ENCODE results near the gene PPFIBP1. TPM values are rescaled to one million over a fixed set of nuclear protein-coding genes. Genes with fewer than 3 reads are reported as not detected.
"Not testable (repeated sequence)": the region's sequence is repeated elsewhere in the genome, so short reads cannot be mapped to it uniquely, and the experiment has no call there.

Gene PPFIBP1
- total RNA-seq, 1 experiment from 2014 or later: 88.6 TPM

DNA sequence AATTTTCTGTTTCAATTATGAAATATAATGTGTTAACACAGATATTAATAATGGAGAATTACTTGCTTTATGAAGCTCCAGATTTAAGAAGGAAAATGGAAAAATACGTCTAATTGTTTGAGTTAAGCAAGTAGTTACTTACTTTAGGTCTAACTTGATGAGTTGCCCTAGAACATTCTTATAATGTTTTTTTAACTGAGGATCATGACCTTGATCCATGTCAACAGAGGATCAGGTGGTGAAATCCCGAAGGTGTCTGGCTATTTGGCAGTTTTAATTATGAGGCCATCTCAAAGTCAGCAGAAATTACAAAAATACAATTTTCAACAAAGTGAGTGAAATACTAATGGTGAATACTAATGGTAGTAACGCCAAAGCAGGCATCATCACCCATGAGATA is 115.3 kb downstream of the PPFIBP1 start:
- Histone ChIP-seq H3K9me3 (ENCODE audit: control insufficient read depth, insufficient read depth, low read depth, low read length) (no peaks in the 10 kb centered on the region), H3K27ac (ENCODE audit: low read length) (no peak overlapping the region), H3K4me1 (ENCODE audit: control insufficient read depth, insufficient read depth, low read length) (peaks cover 6% of the 10 kb centered on the region), H3K27me3 (ENCODE audit: control insufficient read depth, insufficient read depth, low read length) (no peaks in the 10 kb centered on the region), H3K36me3 (ENCODE audit: control insufficient read depth, insufficient read depth, low read length) (no peaks in the 10 kb centered on the region), H3K4me3 (ENCODE audit: low read depth in 2 of 2, low read length in 2 of 2) (no peak overlapping the region)
- ChIA-PET POLR2A (no interaction called here), CTCF (no interaction called here)
- no peak for DNase-seq (ENCODE audit: low read depth, low spot score)
- in situ Hi-C loops (cut with HindIII; ENCODE audit: low pct_unique_long_range_greater_than_20kb, low sequenced_read_pairs): no loop called here
- TF ChIP-seq TCF7L2 (IDR thresholded peaks at IDR 0.05; ENCODE audit: low read depth, low read length): no peak
- no peak for TF ChIP-seq SIN3A (IDR thresholded peaks at IDR 0.05; ENCODE audit: borderline replicate concordance, insufficient read depth, low read depth, low read length)
- TF ChIP-seq POLR2AphosphoS5 (IDR thresholded peaks at IDR 0.05; ENCODE audit: low read depth, low read length): no peak
- TF ChIP-seq, protein P1, sequence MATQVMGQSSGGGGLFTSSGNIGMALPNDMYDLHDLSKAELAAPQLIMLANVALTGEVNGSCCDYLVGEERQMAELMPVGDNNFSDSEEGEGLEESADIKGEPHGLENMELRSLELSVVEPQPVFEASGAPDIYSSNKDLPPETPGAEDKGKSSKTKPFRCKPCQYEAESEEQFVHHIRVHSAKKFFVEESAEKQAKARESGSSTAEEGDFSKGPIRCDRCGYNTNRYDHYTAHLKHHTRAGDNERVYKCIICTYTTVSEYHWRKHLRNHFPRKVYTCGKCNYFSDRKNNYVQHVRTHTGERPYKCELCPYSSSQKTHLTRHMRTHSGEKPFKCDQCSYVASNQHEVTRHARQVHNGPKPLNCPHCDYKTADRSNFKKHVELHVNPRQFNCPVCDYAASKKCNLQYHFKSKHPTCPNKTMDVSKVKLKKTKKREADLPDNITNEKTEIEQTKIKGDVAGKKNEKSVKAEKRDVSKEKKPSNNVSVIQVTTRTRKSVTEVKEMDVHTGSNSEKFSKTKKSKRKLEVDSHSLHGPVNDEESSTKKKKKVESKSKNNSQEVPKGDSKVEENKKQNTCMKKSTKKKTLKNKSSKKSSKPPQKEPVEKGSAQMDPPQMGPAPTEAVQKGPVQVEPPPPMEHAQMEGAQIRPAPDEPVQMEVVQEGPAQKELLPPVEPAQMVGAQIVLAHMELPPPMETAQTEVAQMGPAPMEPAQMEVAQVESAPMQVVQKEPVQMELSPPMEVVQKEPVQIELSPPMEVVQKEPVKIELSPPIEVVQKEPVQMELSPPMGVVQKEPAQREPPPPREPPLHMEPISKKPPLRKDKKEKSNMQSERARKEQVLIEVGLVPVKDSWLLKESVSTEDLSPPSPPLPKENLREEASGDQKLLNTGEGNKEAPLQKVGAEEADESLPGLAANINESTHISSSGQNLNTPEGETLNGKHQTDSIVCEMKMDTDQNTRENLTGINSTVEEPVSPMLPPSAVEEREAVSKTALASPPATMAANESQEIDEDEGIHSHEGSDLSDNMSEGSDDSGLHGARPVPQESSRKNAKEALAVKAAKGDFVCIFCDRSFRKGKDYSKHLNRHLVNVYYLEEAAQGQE (IDR thresholded peaks at IDR 0.05; ENCODE audit: insufficient read depth in 1 of 2, low read depth in 2 of 2, low read length in 1 of 2): no peak
- intact Hi-C loops (cut with micrococcal nuclease; ENCODE audit: unreplicated experiment): no loop called here
- BruUV-seq (replicated peaks): no TSS peak
- no peak for ATAC-seq

GRCh38 chr12:27640566-27641200 is 116.7 kb downstream of the PPFIBP1 start:
- intact Hi-C loops (cut with micrococcal nuclease; ENCODE audit: unreplicated experiment); H3K9me3 ChIP-seq (ENCODE audit: control insufficient read depth, insufficient read depth, low read depth, low read length); in situ Hi-C loops (cut with HindIII; ENCODE audit: low pct_unique_long_range_greater_than_20kb, low sequenced_read_pairs); CTCF ChIA-PET; BruUV-seq (replicated peaks); ATAC-seq; H3K36me3 ChIP-seq (ENCODE audit: control insufficient read depth, insufficient read depth, low read length); DNase-seq (ENCODE audit: low read depth, low spot score); H3K4me3 ChIP-seq (ENCODE audit: low read depth in 2 of 2, low read length in 2 of 2); POLR2A ChIA-PET; H3K27me3 ChIP-seq (ENCODE audit: control insufficient read depth, insufficient read depth, low read length); H3K27ac ChIP-seq (ENCODE audit: low read length); H3K4me1 ChIP-seq (ENCODE audit: control insufficient read depth, insufficient read depth, low read length): not testable (repeated sequence)

DNA sequence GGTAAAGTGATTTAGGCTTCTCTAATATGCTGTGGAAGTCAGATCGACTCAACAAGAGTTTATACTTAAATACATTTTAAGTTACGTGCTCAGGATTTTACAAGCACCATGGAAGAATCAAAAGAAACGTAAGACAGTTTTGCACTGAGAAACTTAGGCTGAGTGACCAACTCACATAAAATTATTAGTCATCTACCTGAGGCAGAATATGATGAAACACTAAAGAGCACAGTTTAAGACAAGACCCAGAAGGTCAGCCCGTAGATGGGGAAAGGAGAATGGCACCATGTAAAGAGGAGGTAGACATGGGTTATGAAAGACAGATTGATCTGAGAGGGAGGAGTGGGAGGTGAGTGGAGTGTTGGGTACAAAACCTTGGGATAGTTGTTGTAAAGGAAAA is 118.4 kb downstream of the PPFIBP1 start:
- POLR2A ChIA-PET; intact Hi-C loops (cut with micrococcal nuclease; ENCODE audit: unreplicated experiment); ATAC-seq; H3K27me3 ChIP-seq (ENCODE audit: control insufficient read depth, insufficient read depth, low read length); H3K4me1 ChIP-seq (ENCODE audit: control insufficient read depth, insufficient read depth, low read length); CTCF ChIA-PET; in situ Hi-C loops (cut with HindIII; ENCODE audit: low pct_unique_long_range_greater_than_20kb, low sequenced_read_pairs); DNase-seq (ENCODE audit: low read depth, low spot score); H3K36me3 ChIP-seq (ENCODE audit: control insufficient read depth, insufficient read depth, low read length); H3K9me3 ChIP-seq (ENCODE audit: control insufficient read depth, insufficient read depth, low read depth, low read length); BruUV-seq (replicated peaks); H3K27ac ChIP-seq (ENCODE audit: low read length); H3K4me3 ChIP-seq (ENCODE audit: low read depth in 2 of 2, low read length in 2 of 2): not testable (repeated sequence)

DNA sequence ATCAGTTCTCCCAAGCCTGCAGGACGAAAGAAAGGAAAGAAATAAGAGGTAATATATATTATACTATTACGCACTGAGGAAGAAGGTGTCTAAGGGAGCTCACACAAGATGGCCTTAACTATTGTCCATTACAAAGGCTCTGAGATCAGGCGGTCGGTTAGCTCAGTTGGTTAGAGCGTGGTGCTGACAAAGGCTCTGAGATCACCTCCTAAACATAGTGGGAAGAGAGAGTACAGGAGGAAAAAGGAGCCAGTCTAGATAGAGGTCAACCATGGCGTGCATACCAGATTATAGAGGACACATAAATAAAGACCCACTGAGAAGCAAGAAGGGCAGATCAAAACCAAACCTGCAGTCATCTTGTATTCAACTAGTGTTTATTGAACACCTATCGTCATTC is 118.9 kb downstream of the PPFIBP1 start:
- ATAC-seq; in situ Hi-C loops (cut with HindIII; ENCODE audit: low pct_unique_long_range_greater_than_20kb, low sequenced_read_pairs); H3K9me3 ChIP-seq (ENCODE audit: control insufficient read depth, insufficient read depth, low read depth, low read length); H3K36me3 ChIP-seq (ENCODE audit: control insufficient read depth, insufficient read depth, low read length); H3K4me1 ChIP-seq (ENCODE audit: control insufficient read depth, insufficient read depth, low read length); H3K27me3 ChIP-seq (ENCODE audit: control insufficient read depth, insufficient read depth, low read length); H3K4me3 ChIP-seq (ENCODE audit: low read depth in 2 of 2, low read length in 2 of 2); H3K27ac ChIP-seq (ENCODE audit: low read length); intact Hi-C loops (cut with micrococcal nuclease; ENCODE audit: unreplicated experiment); CTCF ChIA-PET; BruUV-seq (replicated peaks); DNase-seq (ENCODE audit: low read depth, low spot score); POLR2A ChIA-PET: not testable (repeated sequence)
